Measurements from ENCODE around the gene VTI1A. TPM values are rescaled to one million over a fixed set of nuclear protein-coding genes. Genes with fewer than 3 reads are reported as not detected.

Gene VTI1A
- total RNA-seq, 3 donors from 2014 or later, result 36.2 to 55.9 (median 44.4) TPM

- Histone ChIP-seq H3K9me3 (no peaks in the 10 kb centered on the region), H3K36me3 (ENCODE audit: low read depth) (no peaks in the 10 kb centered on the region), H3K4me1 (ENCODE audit: low read depth) (no peaks in the 10 kb centered on the region), H3K4me3 (no peak overlapping the region)
- TF ChIP-seq, protein P1, sequence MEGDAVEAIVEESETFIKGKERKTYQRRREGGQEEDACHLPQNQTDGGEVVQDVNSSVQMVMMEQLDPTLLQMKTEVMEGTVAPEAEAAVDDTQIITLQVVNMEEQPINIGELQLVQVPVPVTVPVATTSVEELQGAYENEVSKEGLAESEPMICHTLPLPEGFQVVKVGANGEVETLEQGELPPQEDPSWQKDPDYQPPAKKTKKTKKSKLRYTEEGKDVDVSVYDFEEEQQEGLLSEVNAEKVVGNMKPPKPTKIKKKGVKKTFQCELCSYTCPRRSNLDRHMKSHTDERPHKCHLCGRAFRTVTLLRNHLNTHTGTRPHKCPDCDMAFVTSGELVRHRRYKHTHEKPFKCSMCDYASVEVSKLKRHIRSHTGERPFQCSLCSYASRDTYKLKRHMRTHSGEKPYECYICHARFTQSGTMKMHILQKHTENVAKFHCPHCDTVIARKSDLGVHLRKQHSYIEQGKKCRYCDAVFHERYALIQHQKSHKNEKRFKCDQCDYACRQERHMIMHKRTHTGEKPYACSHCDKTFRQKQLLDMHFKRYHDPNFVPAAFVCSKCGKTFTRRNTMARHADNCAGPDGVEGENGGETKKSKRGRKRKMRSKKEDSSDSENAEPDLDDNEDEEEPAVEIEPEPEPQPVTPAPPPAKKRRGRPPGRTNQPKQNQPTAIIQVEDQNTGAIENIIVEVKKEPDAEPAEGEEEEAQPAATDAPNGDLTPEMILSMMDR (IDR thresholded peaks at IDR 0.05), result no peak
- ATAC-seq, result no peak
- intact Hi-C loops (cut with DNase I, micrococcal nuclease), result no loop called here
- no peak for DNase-seq
Observed at GRCh38 chr10:112650588-112651030, 203.6 kb downstream of the VTI1A start.

GRCh38 chr10:112653215-112653614, 206.2 kb downstream of the VTI1A start:
- Histone ChIP-seq H3K9me3 (no peaks in the 10 kb centered on the region), H3K36me3 (ENCODE audit: low read depth) (no peaks in the 10 kb centered on the region), H3K4me1 (ENCODE audit: low read depth) (no peaks in the 10 kb centered on the region), H3K4me3 (no peak overlapping the region)
- TF ChIP-seq, protein P1 (IDR thresholded peaks at IDR 0.05), result no peak
- no peak for DNase-seq
- intact Hi-C loops (cut with DNase I, micrococcal nuclease), result no loop called here
- peak; percentile 61 for ATAC-seq

GRCh38 chr10:112653851-112654250, 206.8 kb downstream of the VTI1A start:
- TF ChIP-seq, protein P1 (IDR thresholded peaks at IDR 0.05), result no peak
- ATAC-seq, result no peak
- Histone ChIP-seq H3K4me1 (ENCODE audit: low read depth) (no peaks in the 10 kb centered on the region), H3K9me3 (no peaks in the 10 kb centered on the region), H3K4me3 (no peak overlapping the region), H3K36me3 (ENCODE audit: low read depth) (no peaks in the 10 kb centered on the region)
- DNase-seq, result no peak
- intact Hi-C loops (cut with DNase I, micrococcal nuclease), result no loop called here

DNA sequence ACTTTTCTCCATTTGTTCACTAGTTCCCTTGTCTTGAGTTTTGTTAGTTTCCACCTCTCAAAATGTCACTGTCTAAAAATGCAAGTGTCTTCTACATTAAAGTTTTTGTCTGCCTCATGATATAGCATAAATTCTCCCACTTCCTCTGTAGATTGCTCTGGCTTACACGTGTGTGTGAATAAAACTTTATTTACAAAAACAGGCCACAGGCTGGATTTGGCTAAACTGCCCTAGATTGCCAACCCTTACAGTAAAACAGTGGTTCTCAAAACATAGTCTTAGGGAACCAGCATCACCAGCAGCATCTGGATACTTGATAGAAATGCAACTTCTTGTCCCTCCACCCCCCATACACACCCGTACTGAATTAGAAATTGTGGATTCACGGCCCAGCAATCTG, 207.8 kb downstream of the VTI1A start:
- TF ChIP-seq, protein P1 (IDR thresholded peaks at IDR 0.05), result no peak
- DNase-seq (no peak), ATAC-seq (no peak)
- no peaks in the 10 kb centered on the region for H3K36me3 ChIP-seq (ENCODE audit: low read depth)
- H3K9me3 ChIP-seq, result no peaks in the 10 kb centered on the region
- intact Hi-C loops (cut with DNase I, micrococcal nuclease), result no loop called here
- no peak overlapping the region for H3K4me3 ChIP-seq
- no peaks in the 10 kb centered on the region for H3K4me1 ChIP-seq (ENCODE audit: low read depth)

GRCh38 chr10:112655722-112656121, 208.7 kb downstream of the VTI1A start:
- Histone ChIP-seq H3K36me3 (ENCODE audit: low read depth) (no peaks in the 10 kb centered on the region), H3K9me3 (no peaks in the 10 kb centered on the region), H3K4me3 (no peak overlapping the region), H3K4me1 (ENCODE audit: low read depth) (no peaks in the 10 kb centered on the region)
- DNase-seq (no peak), ATAC-seq (no peak)
- intact Hi-C loops (cut with DNase I, micrococcal nuclease), result no loop called here
- TF ChIP-seq, protein P1 (IDR thresholded peaks at IDR 0.05), result no peak

GRCh38 chr10:112658465-112658864, 211.4 kb downstream of the VTI1A start:
- no peaks in the 10 kb centered on the region for H3K9me3 ChIP-seq
- no peak overlapping the region for H3K4me3 ChIP-seq
- intact Hi-C loops (cut with DNase I, micrococcal nuclease), result no loop called here
- TF ChIP-seq, protein P1 (IDR thresholded peaks at IDR 0.05), result no peak
- H3K36me3 ChIP-seq (ENCODE audit: low read depth), result no peaks in the 10 kb centered on the region
- ATAC-seq (no peak), DNase-seq (no peak)
- no peaks in the 10 kb centered on the region for H3K4me1 ChIP-seq (ENCODE audit: low read depth)
